G401 (cell line): ENCODE measurements around the gene OLFM1. TPM values are rescaled to one million over a fixed set of nuclear protein-coding genes. Genes with fewer than 3 reads are reported as not detected.
"Not testable (repeated sequence)": the region's sequence is repeated elsewhere in the genome, so short reads cannot be mapped to it uniquely, and the experiment has no call there.

ENCODE experiments used
- DNase-seq: peaks from one replicate; pipeline ENCODE4 v3.0.0-alpha.2; 2015; ENCODE audit warnings: low spot score
- in situ Hi-C: cut with HindIII; loops from 2 replicates; pipeline ENCODE4 v1.10.0; 2016; ENCODE audit warnings: low sequenced_read_pairs, mixed read lengths
- total RNA-seq: library from RNA; depleted of rRNA; stranded (reverse); fragments of >200 nt; shearing (Covaris generic); gene quantifications from 2 replicates; pipeline ENCODE4 v1.2.3, GENCODE V29; 2014

Gene OLFM1
- total RNA-seq, 1 experiment from 2014 or later, result 6.5 TPM

DNA sequence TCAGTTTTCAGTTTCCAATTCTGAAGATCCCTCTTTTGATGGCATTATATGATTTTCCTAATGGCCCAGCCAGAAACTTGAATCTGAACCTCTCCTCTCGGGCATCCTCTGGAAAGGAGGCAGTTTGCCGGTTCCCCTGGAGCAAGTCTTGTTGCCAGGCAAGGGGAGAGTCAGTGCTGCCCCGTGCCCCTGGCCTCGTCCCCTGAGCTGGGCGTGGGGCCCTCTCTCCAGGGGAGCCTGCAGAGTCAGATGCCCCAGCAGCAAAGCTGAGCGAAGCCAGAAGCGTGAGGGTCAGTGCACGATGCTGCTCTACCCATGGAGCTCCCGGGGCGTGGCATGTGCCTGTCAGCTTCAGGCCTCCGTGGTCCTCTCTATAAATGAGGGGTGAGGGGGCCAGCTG lies 14.0 kb downstream of the OLFM1 start:
- DNase-seq, result no peak
- in situ Hi-C loops, result no loop called here

DNA sequence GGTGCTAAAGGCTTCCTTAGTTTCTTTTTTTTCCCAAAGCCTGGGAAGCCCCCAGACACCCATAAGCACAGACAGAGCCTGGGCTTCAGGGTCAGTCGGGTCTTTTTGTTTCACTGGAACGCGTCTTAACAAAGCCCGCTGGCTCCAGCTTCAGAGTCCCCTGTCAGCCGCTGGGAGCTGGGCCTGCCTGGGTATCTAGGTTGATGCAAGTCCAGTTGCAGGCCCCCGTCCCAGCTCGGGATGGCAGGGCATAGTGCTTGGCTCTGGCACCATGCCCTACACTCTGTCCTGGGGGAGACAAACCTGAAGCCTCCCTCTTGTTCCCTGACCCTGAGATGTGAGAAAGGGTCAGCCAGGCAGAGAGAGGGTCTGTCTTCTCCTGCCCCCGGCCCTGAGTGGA lies 14.5 kb downstream of the OLFM1 start:
- in situ Hi-C loops, result no loop called here
- no peak for DNase-seq

- in situ Hi-C loops, result no loop called here
- no peak for DNase-seq
Observed at GRCh38 chr9:135102331-135102730, 14.9 kb downstream of the OLFM1 start.

DNA sequence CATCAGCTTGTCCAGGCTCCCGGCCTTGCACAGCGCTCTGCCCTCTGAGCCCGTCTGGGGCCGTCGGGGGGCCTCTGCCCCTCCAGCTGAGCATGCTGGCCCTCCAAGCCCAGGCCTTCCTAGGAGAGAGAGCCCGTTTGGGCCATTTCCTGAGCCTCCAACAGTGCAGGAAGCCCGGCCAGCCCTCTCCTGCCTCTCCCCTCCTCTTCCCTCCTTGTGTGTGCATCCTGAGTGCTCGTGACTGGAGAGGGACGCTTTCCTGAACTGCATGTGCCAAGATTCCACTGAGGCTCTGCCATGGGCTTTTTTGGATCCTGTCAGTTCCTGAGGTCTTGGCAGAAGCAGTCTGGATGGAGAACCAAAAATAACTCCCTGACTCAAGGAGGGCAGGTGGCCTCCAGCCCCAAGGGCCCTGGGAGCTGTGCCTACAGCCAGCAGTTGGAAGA lies 15.6 kb downstream of the OLFM1 start:
- peak; percentile 98 for DNase-seq
- in situ Hi-C loops, result no loop called here

DNA sequence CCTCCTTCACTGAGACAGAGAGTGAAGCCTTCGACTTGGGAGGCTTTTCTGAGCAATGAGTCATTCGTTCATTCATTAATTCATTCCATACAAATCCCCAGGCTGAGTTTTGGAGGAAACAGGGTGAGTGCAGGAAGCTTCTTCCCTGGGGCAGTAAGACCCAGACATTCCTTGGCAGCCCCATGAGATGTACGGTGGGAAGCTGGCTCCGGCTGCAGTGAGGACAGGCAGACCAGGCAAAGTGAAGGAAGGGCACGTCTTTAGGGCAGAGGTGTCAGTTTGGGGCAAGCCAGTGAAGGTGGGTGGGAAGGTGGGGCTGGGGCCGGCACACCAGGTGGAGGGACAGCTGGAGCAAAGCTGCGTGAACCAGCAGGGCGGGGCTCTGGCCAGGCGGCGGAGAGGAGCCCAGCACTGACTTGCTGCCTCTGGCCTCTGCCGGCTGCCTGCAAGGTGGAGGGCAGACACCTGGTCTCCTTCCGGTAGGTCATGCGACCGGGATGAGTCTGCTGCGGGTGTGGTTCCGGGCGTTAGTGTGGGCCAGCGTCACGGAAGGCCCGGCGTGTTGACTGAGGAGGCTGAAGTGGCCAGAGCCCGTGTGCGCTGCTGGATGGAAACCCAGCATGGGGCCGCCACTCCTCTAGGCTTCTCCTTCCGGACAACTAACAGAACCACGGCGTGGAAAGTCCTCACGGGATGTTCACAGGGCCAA lies 16.6 kb downstream of the OLFM1 start:
- in situ Hi-C loops, result no loop called here
- DNase-seq, result peak; percentile 70

DNA sequence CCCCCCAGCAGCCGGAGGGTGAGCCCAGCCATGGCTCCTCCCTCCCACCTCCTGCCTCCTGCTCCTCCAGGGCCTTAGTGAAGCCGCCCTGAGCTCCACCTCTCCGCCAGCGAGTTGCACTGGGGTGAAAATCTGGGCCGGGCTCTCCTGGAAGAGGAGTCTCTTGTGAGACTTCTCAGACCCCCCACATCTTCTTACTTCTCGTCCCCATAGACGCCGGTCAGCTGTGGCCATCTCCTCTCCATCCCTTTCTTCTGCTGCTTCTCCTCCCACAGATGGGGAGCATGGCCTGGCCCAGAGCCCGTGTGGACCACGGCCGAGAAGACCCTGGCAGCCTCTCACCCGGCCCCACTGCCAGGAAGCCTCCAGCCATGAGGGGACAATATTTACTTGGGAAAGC lies 17.3 kb downstream of the OLFM1 start:
- in situ Hi-C loops, result no loop called here

GRCh38 chr9:135105211-135105745 lies 17.8 kb downstream of the OLFM1 start:
- in situ Hi-C loops, result no loop called here
- DNase-seq, result peak; percentile 30

More for the DNA sequence above, 17.3 kb downstream of the OLFM1 start:
- DNase-seq, result peak; percentile 50

- peak; percentile 45 for DNase-seq
- in situ Hi-C loops, result no loop called here
Observed at GRCh38 chr9:135105938-135106491, 18.5 kb downstream of the OLFM1 start.

- in situ Hi-C loops, result no loop called here
- no peak for DNase-seq
Observed at GRCh38 chr9:135106551-135107270, 19.2 kb downstream of the OLFM1 start.

GRCh38 chr9:135107581-135108235 lies 20.2 kb downstream of the OLFM1 start:
- in situ Hi-C loops, result no loop called here
- no peak for DNase-seq

- in situ Hi-C loops, result no loop called here
- no peak for DNase-seq
Observed at GRCh38 chr9:135108831-135109510, 21.5 kb downstream of the OLFM1 start.

GRCh38 chr9:135109650-135110049 lies 22.2 kb downstream of the OLFM1 start:
- in situ Hi-C loops, result no loop called here
- no peak for DNase-seq

- in situ Hi-C loops, result no loop called here
Observed at GRCh38 chr9:135110416-135110815, 22.9 kb downstream of the OLFM1 start.

DNA sequence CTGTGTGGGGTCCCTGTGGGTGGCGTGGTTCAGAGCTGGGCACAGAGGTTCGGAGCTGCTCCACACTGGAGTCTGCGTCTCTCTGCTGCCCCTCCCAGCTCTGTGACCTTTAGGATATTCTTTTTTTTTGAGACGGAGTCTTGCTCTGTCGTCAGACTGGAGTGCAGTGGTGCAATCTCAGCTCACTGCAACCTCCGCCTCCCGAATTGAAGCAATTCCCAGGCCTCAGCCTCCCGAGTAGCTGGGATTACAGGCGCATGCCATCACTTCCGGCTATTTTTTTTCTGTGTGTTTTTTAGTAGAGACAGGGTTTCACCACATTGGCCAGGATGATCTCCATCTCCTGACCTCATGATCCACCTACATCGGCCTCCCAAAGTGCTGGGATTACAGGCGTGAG lies 24.1 kb downstream of the OLFM1 start:
- in situ Hi-C loops, DNase-seq: not testable (repeated sequence)

More at GRCh38 chr9:135110416-135110815, 22.9 kb downstream of the OLFM1 start:
- DNase-seq, result no peak

DNA sequence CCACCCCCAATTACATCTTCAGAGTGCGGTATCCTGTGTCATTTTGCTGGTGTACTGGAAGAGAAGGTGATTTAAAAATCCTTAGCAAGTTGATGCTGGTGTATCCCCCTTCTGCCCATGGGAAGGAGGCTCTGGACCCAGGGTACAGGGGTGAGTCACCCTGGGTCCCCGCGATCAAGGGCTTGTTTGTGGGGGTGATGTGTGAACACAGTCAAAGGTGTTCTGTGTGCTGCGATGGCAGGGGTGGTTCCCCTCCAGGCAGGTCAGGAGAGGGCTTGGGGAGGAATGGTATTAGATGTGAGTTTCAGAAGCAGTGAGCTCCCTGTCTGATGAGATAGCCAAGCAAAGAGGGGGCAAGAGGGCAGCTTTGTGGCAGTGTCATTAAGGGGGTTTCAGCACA lies 28.9 kb downstream of the OLFM1 start:
- in situ Hi-C loops, result no loop called here
- DNase-seq, result no peak

DNA sequence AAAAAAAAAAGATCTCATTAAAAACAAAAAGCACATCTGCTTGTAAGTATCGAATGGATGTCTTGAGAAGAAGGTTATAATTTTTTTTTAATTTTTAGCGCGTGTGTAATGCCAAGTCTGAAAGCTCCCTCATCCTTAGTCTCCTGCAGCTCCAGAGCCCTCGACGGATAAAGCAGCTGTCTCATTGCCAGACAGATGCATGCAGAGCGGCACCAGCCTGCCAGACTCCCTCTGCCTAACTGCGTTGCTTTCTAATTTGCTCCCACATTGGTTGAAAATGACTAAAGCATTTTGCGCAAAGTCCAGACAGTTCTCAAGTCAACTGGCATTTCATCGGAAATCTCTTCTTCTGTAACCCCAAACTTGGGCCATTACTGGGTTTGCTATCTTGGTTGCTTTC lies 29.4 kb downstream of the OLFM1 start:
- DNase-seq, result no peak
- in situ Hi-C loops, result no loop called here

DNA sequence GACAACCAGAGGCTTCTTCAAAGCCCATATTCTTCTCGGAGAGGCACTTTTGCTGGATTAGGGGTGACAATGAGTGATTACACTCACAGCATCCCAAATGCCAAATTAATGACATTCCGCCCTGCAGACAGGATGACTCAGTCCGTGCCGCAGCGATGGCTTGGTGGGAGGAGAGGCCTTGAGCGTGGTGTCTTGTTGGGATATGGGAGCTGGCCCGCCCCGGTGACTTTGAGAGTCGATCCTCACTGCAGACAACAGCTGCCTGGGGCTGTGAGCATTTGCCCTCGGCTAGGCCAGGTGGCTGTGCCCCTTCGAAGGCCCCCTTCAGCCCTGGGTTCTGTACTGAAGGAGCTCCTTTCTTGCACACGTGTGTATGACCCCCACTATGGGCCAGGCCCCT lies 29.8 kb downstream of the OLFM1 start:
- DNase-seq, result no peak
- in situ Hi-C loops, result no loop called here

GRCh38 chr9:135119496-135120064 lies 32.1 kb downstream of the OLFM1 start:
- in situ Hi-C loops, result no loop called here
- no peak for DNase-seq

DNA sequence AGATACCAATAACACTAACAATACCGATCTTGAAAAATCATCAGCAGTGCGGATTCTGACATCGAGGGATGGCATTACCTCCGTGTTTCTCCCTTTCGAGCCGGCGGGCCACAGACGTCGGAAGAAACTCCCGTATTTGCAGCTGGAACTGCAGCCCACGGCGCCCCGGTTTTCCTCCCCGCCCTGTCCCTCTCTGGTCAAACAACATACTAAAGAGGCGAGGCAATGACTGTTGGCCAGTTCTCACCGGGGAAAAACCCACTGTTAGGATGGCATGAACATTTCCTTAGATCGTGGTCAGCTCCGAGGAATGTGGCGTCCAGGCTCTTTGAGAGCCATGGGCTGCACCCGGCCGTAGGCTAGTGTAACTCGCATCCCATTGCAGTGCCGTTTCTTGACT lies 32.8 kb downstream of the OLFM1 start:
- in situ Hi-C loops, result no loop called here
- no peak for DNase-seq
